IPS-20b (cell line): Measurements from ENCODE around the gene PDE1A.

Experiments used
- H3K27ac ChIP-seq: one replicate; pipeline ENCODE4 v1.5.1; 2013; ENCODE audit warnings: low read length
- H3K27me3 ChIP-seq: 2 replicates; pipeline ENCODE4 v1.6.1; 2013; ENCODE audit warnings: mild to moderate bottlenecking, low read length, inconsistent platforms; ENCODE audit not compliant: insufficient read depth
- H3K36me3 ChIP-seq: 2 replicates; pipeline ENCODE4 v1.6.1; 2013; ENCODE audit warnings: low read depth, mild to moderate bottlenecking, inconsistent platforms, low read length, moderate library complexity; ENCODE audit not compliant: insufficient read depth
- H3K4me1 ChIP-seq: 2 replicates; pipeline ENCODE4 v1.6.1; 2013; ENCODE audit warnings: mild to moderate bottlenecking, control low read depth, inconsistent platforms, low read length, moderate library complexity; ENCODE audit not compliant: insufficient read depth
- H3K4me3 ChIP-seq: 2 replicates; pipeline ENCODE4 v1.5.1; 2013; ENCODE audit warnings: mild to moderate bottlenecking, low read length, inconsistent platforms
- H3K9ac ChIP-seq: 2 replicates; pipeline ENCODE4 v1.6.1; 2013; ENCODE audit warnings: low read depth, mild to moderate bottlenecking, inconsistent platforms, low read length, moderate library complexity
- H3K9me3 ChIP-seq: 2 replicates; pipeline ENCODE4 v1.6.1; 2013; ENCODE audit warnings: mild to moderate bottlenecking, low read depth, low read length, inconsistent platforms; ENCODE audit not compliant: insufficient read depth

Gene PDE1A

DNA sequence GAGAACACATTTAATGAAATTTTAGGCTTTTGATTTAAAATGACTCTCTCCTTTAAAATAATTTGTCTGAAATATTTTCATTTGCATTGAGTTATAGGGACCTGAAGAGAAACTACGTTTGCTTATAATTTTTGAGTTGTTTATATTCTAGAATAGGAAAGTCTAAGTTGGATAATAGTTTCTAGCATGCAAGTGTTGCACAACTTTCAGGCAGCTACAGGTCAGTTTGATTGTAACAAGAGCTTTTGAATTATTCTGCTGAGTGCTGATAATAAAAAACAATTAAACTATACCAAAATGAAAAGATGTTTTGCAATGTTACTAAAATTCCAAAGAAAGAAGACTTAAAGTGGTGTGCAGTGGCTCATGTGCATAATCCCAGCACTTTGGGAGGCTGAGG is 71.0 kb downstream of the PDE1A start:
- Histone ChIP-seq H3K9ac (no peak overlapping the region), H3K9me3 (no peaks in the 10 kb centered on the region), H3K27me3 (no peaks in the 10 kb centered on the region), H3K27ac (no peak overlapping the region), H3K4me3 (no peak overlapping the region), H3K36me3 (no peaks in the 10 kb centered on the region), H3K4me1 (no peaks in the 10 kb centered on the region)

DNA sequence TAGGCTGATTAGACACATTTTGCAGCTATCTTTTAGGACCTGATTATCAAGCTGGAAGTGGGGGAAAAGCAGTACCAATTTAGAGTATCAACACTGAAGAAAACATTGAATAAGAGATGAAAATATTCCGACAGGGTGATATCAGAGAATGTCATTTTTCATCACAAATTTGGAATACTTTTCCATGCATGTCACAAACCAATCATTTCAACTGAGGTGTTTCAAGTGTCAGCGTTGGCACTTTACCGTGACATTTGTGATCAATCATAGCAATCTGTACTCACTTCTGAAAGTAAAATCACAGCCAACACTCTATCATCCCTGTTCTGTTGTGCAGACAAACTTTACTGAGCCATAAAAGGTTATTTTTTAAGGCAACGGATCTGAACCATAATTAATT is 75.4 kb downstream of the PDE1A start:
- no peaks in the 10 kb centered on the region for H3K9me3 ChIP-seq
- H3K4me1 ChIP-seq = no peaks in the 10 kb centered on the region
- H3K9ac ChIP-seq = no peak overlapping the region
- H3K36me3 ChIP-seq = no peaks in the 10 kb centered on the region
- no peak overlapping the region for H3K4me3 ChIP-seq
- H3K27ac ChIP-seq = no peak overlapping the region
- H3K27me3 ChIP-seq = no peaks in the 10 kb centered on the region

DNA sequence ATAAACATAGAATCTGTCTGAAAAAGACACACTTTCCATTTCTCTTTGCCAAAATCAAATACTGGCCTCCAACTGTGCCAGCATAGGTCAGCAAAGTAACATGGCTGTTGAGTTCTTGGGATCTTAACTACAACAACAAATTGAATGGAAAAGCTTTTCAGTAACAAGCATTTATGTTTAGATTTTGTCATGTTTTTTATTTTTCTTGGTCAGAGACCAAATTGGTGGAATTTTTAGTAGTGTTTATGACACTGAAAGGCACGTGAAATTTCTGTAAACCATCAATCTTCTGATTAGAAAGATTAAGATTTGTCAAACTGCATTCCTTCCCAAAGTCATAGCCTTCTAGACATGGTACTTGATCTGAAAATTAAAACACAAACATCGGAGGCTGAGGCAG is 77.6 kb downstream of the PDE1A start:
- no peak overlapping the region for H3K9ac ChIP-seq
- H3K4me1 ChIP-seq = no peaks in the 10 kb centered on the region
- H3K27ac ChIP-seq = no peak overlapping the region
- H3K36me3 ChIP-seq = no peaks in the 10 kb centered on the region
- H3K4me3 ChIP-seq = no peak overlapping the region
- no peaks in the 10 kb centered on the region for H3K27me3 ChIP-seq
- H3K9me3 ChIP-seq = no peaks in the 10 kb centered on the region

DNA sequence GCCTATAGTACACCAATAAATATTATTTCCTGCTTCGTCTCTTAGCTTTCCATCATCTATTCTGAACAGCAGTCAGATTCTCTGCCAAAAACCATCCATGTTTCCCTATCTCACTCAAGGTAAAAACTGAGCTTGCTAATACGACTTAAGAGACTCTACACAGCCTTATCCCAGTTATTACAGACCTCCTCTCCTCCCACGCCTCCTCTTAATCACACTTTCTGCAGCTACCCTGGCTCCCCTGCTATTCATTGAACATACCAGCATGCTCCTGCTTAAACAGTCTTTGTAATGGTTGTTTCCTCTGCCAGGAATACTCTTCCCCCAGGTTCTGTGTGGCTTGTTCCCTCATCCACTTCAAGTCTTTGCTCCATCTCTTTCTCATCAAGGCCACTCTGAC is 81.5 kb downstream of the PDE1A start:
- Histone ChIP-seq H3K27ac (no peak overlapping the region), H3K27me3 (no peaks in the 10 kb centered on the region), H3K36me3 (no peaks in the 10 kb centered on the region), H3K9me3 (no peaks in the 10 kb centered on the region), H3K4me3 (no peak overlapping the region), H3K4me1 (no peaks in the 10 kb centered on the region), H3K9ac (no peak overlapping the region)

DNA sequence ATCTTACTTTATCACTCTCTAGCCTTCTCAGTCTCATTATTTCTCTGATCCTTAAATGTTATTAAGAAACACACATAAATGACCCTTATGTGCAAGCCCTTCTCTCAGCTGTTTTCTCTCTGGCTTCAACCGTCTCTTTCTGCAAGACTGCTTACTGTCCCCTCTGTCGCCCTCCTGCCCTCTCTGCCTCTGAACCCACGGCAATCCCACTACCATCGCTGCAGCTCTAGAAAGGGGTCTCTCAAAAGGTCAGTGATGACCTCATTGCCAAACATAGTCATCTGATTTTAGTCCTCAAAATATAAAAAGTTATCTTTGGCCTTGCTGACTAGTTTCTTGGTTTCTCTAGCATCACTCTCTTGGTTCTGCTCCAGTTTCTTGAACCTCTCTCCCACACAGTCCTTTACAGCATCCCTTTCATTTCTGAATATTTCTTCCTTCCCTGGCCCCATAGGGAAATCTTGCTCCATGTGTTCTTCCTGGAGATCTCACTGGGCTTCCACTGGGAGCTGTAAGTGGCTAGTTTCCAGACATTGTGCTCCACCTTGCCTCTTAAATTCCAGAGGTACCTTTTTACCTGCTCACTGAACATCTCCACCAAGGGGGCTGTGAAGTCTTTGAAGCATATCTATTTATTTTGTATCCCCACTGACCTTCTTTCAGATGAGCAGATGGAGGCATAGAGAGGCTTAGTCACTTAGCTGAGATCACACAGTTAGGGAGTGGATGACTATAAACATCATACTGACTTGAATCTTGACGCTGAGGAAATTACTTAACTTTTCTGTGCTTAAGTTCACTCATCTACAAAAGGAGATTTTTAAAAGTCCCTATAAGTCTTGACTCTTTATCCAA is 96.2 kb downstream of the PDE1A start:
- H3K27me3 ChIP-seq = no peaks in the 10 kb centered on the region
- no peak overlapping the region for H3K9ac ChIP-seq

DNA sequence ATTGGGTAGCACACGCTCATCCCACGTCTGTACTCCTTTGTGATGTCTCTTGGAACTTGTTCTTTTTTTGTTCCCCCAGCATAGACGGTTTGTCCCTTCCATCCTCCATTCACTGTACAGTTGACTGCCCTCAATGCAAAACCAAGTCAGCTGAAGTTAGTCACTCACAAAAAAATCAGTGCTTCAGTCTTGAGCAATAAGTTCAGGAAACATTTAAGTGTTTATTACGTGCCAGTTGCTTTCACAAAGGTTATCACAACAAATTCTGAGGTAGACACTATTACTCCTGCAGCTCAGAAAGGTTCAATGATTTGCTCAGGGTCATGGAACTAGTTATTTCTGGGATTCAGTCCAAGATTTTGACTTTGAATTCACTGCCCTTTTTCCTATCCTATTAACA is 102.2 kb downstream of the PDE1A start:
- no peaks in the 10 kb centered on the region for H3K27me3 ChIP-seq
- H3K9me3 ChIP-seq = no peaks in the 10 kb centered on the region
- H3K36me3 ChIP-seq = no peaks in the 10 kb centered on the region
- no peak overlapping the region for H3K9ac ChIP-seq
- H3K4me3 ChIP-seq = no peak overlapping the region
- H3K27ac ChIP-seq = no peak overlapping the region
- no peaks in the 10 kb centered on the region for H3K4me1 ChIP-seq

More for the DNA sequence above, 96.2 kb downstream of the PDE1A start:
- Histone ChIP-seq H3K9me3 (no peaks in the 10 kb centered on the region), H3K36me3 (no peaks in the 10 kb centered on the region), H3K4me1 (no peaks in the 10 kb centered on the region), H3K27ac (no peak overlapping the region), H3K4me3 (no peak overlapping the region)

DNA sequence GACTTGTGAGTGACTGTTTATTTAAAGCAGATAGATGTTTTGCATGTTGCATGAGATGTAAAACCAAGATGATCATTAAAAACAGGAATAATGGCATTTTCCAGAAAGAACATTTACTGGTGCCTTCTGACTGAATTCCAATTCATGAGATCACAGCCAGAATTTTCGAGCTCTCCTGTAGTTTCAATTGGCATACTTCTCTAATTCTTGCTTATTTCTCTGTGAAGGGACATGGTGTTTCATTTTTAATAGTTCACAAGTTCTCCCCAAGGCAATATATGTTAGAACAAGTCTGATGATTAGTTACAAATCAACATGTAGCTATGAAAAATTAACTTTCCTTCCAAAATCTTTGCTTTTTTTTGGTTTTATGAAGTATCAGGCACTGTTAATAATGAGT is 105.7 kb downstream of the PDE1A start:
- H3K27ac ChIP-seq = no peak overlapping the region
- H3K27me3 ChIP-seq = no peaks in the 10 kb centered on the region
- H3K36me3 ChIP-seq = no peaks in the 10 kb centered on the region
- no peak overlapping the region for H3K4me3 ChIP-seq
- H3K9me3 ChIP-seq = no peaks in the 10 kb centered on the region
- H3K4me1 ChIP-seq = no peaks in the 10 kb centered on the region
- no peak overlapping the region for H3K9ac ChIP-seq

DNA sequence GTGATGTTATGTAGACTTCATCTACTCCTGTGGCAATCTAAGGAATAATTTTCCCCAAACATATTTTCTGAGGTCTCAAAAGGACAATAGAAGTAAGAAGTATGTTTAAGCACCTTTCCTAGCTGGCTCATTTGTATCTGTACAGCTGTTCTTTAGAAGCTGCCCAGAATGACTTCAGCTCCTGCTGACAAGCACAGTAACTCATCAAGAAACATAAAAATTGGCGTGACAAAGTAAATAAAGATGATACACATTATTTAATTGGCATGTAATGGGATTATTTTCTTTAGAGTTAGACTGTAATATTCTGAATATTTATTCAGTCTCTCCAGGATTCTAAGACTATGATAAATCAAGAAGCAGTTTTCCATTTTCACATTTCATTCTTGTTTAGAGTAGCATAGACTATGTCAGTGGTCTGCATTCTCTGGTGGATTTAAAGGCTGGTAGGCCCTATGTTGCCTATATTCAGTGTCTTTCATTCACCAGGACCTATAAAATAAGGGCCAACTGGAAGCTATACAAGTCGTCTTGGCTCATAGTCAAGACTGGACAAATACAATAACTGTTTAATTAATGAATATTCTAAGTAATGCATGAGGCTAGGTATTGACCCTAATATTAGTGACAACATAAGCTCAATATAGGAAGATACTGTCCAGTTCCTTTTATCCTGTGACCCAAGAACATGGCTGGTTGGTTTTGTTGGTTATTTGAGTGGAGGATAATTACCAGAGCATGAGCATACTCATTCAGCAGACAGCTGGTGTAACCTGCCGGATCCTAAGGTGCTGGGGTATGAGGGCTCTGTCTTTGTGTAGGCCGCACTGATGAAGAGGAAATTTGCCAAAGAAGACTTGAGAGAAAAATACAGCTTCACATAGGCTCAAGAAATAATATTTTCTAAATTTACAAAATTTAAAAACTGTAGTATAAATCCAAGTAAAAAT is 107.0 kb downstream of the PDE1A start:
- no peak overlapping the region for H3K9ac ChIP-seq
- H3K9me3 ChIP-seq = no peaks in the 10 kb centered on the region
- no peak overlapping the region for H3K27ac ChIP-seq

DNA sequence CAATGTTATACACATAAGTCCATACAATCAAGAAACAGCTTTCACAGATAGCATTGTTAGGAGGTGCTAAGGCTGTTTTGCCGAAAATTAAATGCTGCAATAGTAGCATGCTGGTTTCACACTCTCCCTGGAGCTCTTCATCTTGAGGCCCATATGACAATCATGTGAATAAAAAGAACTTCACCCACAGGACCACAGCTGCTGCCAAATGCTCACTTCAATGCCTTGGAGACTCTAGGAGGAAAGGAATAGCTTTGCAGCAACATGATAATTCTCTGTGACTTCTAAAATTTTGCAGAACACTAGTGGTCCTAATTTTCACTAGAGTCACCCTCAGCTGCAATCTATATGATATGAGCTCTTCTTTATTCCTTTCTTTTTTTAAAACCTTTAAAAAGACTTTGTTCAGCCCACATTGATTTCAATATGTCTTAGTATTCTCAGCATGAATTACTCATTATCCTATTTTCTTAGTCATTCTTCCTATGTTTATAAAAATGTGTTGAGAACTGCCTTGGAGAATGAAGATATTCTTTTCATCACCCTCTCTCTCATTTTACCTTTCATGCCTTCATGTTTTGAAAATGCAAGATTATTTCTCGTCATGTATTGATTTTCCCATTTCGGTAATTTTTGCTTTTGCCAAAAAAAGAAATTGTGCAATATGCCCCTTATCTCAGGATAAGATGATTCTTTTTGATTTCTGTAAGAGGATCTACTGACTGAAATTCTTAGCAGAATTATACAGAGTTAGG is 108.2 kb downstream of the PDE1A start:
- H3K4me3 ChIP-seq = no peak overlapping the region
- no peaks in the 10 kb centered on the region for H3K27me3 ChIP-seq
- no peak overlapping the region for H3K27ac ChIP-seq
- no peaks in the 10 kb centered on the region for H3K36me3 ChIP-seq
- H3K4me1 ChIP-seq = no peaks in the 10 kb centered on the region
- no peaks in the 10 kb centered on the region for H3K9me3 ChIP-seq
- no peak overlapping the region for H3K9ac ChIP-seq

More for the DNA sequence above, 107.0 kb downstream of the PDE1A start:
- Histone ChIP-seq H3K27me3 (no peaks in the 10 kb centered on the region), H3K36me3 (no peaks in the 10 kb centered on the region), H3K4me3 (no peak overlapping the region), H3K4me1 (no peaks in the 10 kb centered on the region)

DNA sequence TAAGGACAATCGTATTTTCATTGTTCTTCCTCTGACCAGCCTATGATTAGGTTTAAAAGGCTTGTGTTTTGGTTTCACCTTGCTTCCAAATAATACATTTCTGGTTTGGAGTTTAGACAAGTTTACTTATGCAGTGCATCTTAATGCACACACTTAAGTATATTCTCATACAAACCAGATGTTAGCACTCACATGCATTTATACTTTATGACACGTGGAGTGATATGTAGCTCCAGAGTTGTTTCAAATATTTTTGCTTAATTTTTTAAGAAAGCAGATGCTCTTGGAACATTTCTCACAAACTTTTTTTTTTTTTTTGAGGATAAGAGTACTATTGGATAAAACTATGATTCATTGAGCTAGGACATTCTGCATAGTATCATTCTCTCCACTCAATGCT is 109.9 kb downstream of the PDE1A start:
- Histone ChIP-seq H3K27ac (no peak overlapping the region), H3K9me3 (no peaks in the 10 kb centered on the region), H3K9ac (no peak overlapping the region), H3K4me1 (no peaks in the 10 kb centered on the region), H3K4me3 (no peak overlapping the region), H3K36me3 (no peaks in the 10 kb centered on the region), H3K27me3 (no peaks in the 10 kb centered on the region)

DNA sequence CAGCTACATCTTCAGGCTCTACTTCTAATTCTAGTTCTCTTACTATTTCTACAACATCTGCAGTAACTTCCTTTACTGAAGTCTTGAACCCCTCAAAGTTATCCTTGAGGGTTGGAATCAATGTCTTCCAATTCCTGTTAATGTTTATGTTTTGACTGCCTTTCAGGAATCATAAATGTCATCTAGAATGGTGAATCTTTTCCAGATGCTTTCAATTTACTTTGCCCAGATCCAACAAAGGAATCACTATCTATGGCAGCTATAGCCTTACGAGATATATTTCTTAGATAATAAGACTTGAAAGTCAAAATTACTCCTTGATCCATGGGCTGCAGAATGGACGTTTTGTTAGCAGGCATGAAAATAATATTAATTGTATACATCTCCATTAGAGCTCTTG is 123.9 kb downstream of the PDE1A start:
- Histone ChIP-seq H3K4me1 (no peaks in the 10 kb centered on the region), H3K9me3 (no peaks in the 10 kb centered on the region), H3K36me3 (no peaks in the 10 kb centered on the region), H3K27ac (no peak overlapping the region), H3K9ac (no peak overlapping the region), H3K27me3 (no peaks in the 10 kb centered on the region), H3K4me3 (no peak overlapping the region)
